G401.6 (cell line): ENCODE measurements around the gene KLHL22.

ENCODE experiments used
- FAIRE-seq: peaks from 2 replicates; lab custom pipeline; 2012; peaks lifted over from hg19 to GRCh38; lab: Jason Lieb, UNC

KLHL22 gene

DNA sequence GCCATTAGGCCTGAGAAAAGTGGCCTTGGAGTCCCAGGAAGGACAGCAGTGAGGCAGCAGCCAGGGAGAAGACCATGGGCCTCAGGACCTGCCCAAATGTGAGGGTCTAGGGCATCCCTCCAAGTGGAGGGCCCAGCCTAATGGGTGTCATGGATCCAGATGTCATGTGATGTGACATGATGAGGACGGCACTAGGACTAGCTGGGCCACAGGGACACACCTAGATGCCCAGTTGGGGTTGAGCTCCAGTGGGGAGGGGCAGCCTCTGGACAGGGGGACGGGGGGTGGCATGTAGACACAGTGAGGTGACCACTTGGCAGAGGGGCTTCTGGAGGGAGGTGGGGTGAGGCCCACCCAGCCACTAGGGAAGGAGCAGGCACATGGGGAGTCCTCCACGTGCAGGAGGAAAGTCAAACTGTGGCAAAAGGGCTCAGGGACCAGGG lies 63.3 kb downstream of the KLHL22 start:
- FAIRE-seq: no peak

GRCh38 chr22:20431511-20432192 lies 63.9 kb downstream of the KLHL22 start:
- no peak for FAIRE-seq

DNA sequence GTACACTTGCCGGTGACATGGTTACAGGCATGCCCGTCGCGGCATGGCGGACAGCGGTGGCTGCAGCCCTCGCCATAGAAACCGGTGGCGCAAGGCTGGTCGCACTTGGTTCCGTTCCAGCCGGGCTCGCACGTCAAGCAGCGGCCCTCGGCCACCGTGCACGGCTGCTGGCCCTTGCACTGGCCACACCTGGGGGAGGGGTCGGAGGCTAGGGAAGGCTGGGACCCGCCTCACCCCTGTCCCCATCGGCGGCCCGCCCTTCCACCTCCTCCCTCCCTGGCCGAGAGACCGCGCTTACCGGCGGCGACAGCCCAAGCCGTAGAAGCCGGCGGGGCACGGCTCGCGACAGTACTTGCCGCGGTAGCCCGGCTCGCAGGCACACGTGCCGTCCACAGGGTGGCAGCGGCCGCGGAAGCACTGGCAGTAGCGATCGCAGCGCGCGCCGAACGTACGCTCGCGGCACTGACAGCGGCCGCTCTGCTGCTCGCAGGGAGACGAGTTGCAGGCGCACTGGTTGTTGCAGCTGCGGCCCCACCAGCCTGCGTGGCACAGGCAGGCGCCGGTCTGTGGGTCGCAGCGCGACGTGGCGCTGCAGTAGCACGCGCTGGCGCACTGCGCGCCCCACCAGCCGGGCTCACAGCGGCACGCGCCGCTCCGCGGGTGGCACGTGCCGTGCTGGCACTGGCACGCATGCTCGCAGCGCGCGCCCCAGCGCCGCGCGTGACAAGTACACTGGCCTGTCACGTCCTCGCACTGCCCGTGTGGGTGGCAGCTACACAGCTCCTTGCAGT lies 64.7 kb downstream of the KLHL22 start:
- FAIRE-seq: no peak

DNA sequence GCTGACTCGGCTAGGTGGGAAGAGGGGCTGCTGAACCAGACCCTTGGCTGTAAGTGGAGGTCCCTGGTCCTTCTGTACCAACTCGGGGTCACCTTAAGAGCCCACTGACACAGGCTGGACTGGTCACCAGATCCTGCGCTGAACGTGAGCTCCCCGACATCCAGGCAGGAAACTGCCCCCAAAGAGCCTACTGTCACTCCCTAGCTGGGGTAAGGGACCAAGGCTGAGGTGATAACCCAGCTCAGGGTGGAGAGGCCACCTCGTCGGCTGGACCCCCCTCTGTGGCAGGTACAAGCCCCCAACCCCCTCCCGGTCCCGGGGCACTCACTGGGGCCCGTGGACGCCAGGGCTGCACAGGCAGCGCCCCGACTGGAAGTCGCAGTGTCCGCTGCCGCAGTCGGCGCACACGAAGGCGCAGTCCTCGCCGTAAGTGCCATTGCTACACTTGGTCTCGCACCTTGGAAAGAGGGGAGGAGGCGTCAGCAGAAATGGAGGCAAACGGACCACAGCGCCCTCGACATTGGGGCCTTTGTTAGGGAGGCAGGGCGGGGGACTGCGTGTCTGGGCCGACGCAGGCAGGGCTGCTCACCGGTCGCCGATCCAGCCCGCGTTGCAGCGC lies 65.4 kb downstream of the KLHL22 start:
- no peak for FAIRE-seq

DNA sequence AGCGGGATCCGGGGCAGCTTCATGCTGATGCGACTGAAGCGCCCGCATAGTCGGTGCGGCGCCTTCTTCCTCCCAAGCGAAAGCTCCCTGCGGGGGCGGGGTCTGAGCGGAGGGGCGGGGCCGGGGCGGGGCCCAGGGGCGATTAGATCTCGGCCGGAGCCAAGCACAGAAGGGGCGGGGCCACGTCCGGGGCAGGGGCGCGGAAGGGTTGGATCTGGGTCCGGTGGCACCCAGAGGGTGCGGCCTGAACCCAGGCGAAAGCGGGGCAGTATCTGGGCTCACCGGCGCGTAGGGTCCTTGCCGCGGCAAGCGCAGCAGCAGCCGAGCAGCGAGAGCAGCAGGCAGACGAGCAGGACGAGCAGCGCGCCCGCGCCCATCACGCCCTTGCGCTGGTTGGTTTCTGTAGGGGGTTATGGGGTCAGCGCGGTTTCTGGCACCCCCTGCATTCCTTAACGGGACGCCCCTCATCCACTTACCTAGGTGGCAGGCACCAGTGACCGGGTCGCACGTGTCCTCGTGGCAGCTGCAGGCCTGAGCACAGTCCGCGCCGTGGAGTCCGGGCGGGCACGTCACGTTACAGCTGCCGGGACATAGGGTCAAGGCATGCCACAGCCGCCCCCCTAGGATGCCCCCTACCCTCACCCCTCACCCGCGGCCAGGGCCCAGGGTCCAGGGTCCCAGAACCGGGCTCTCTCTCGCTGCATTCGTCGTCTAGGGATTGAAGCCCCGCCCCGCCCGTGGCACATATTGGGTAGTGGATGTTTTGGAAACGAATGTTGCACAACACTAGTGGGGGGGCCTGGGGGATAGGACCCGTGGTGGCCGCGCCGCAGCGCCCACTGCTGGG lies 66.1 kb downstream of the KLHL22 start:
- no peak for FAIRE-seq

GRCh38 chr22:20428496-20429253 lies 66.9 kb downstream of the KLHL22 start:
- FAIRE-seq: no peak

GRCh38 chr22:20427945-20428417 lies 67.6 kb downstream of the KLHL22 start:
- FAIRE-seq: no peak

DNA sequence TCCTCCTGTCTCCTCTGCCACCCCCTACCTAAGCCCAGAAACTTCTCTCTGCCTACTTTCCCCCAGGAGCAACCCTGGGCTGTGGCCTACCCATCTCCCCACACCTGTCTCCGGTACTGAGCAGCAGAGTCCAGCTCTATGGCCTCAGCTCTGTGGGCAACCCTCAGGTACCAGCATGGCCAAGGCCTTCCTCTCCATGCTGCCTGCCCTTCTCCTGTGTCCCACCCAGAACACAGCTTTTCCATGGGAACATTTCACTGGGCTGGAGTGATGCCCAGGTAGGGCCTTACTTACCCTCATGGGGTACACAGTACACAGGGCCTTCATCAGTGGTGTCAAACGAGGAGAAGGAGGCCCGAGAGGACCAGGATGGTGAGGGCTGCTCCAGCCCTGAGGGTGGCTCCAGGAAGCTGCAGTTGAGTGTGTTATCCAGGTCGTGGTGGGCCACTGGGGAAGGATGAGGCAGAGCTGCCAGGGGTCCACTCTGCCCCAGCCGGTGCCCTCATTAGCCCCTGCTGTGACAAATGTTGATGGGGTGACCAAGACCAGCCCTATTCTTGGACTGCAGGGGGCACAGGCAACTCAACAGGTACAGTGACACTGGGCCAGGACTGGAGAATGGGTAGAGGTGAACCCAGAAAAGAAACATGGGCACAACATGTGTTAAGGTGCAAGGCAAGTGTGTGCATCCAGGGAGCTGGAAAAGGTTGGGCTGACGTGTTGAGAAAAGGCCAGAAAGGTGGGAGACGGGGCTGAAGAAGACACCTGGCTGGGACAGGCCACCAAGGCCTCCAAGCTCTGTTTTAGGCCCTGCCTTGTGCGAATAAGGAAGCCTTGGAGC lies 68.3 kb downstream of the KLHL22 start:
- FAIRE-seq: no peak

DNA sequence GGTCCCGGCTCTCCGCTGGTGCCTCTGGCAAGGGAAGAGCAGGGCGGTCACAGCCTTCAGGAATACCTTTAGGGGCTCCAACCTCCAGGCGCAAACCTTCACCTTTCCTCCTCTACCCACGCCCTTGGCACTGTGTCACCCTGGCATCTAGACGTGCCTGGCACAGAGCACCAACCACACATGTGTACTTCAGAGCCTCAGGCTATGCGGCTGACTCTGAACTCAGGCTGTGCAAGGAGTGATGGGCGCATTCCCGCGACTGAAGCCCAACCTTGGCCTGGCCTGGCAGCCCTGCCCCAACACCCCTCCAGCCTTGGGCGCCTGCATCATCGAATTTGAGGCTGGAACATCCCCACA lies 69.4 kb downstream of the KLHL22 start:
- FAIRE-seq: no peak

- FAIRE-seq: no peak
These were observed 69.9 kb downstream of the KLHL22 start for GRCh38 chr22:20425566-20426258.

GRCh38 chr22:20424932-20425565 lies 70.5 kb downstream of the KLHL22 start:
- no peak for FAIRE-seq

DNA sequence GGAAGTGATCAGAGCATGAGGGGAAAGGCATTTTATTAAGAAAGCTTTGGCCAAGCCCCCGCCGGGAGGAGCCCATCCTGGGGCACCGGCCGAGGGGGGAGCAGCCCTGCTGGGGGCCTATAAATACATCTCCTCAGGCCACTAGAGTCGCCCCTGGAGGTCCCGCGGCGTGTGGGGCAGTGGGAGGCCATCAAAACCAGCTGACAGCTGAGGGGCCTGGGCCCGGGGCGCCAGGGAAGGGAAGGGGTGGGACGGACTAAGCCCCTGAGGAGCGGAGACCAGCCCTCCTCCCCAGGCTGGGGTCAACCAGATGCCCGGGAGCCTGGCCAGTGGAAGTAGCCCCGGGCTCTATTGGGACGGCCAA lies 71.0 kb downstream of the KLHL22 start:
- FAIRE-seq: no peak

DNA sequence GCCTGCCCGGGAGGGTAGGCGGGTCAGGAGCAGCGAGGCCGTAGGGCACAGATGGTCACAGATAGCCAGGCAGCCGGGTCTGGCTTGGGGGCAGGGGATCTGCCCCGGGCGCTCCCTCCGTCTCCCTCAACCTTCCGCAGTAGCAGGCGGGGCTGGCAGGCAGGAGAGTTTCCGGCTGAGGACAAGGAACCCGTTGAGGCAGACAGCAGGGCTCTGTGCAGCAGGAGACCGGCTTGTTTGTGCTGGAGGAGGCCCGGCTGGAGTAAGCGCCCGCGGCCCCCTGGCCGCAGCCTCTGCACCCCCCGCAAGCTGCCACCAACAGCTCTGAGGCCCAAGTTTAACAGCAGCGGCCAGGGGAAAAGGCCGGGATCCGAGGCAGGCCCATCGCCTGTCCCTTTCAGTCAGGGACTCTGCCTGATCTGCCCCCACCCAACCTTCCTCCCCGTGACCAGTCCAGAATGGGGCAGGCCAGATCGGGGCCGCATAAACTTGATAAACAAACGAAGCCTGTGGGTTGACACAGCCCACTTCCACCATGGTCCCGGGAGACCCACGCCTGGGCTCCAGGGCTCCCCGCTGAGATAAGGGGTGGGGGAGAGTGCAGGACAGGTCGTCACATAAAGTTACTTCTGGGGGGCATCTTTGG lies 71.6 kb downstream of the KLHL22 start:
- FAIRE-seq: no peak

GRCh38 chr22:20423008-20423905 lies 72.3 kb downstream of the KLHL22 start:
- FAIRE-seq: no peak

GRCh38 chr22:20422271-20423007 lies 73.2 kb downstream of the KLHL22 start:
- no peak for FAIRE-seq

DNA sequence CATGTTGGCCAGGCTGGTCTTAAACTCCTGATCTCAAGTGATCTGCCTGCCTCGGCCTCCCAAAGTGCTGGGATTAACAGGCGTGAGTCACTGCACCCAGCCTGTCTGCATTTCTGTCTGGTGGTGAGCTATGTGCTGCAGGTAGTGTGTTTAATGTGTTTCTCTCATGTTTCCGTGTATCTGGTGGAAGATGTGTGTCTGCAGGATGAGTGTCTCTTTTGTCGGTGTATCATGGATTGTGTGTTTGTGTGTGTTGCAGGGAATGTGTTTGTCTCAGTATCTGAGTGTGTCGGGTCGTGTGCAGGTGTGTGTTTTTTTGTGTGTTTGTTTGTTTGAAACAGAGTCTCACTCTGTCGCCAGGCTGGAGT lies 74.1 kb downstream of the KLHL22 start:
- FAIRE-seq: no peak

- FAIRE-seq: no peak
These were observed 75.3 kb downstream of the KLHL22 start for GRCh38 chr22:20420157-20420842.
